CD4-positive, alpha-beta T cell treated with Interferon alpha-2 for 1 hour (primary cell): ENCODE results near the gene TYROBP.
"Not testable (repeated sequence)": the region's sequence is repeated elsewhere in the genome, so short reads cannot be mapped to it uniquely, and the experiment has no call there.

Experiments used
- DNase-seq, 2 donors: peaks; one replicate each; pipeline ENCODE4 v3.0.0-alpha.2; 2020 to 2022

TYROBP gene

DNA sequence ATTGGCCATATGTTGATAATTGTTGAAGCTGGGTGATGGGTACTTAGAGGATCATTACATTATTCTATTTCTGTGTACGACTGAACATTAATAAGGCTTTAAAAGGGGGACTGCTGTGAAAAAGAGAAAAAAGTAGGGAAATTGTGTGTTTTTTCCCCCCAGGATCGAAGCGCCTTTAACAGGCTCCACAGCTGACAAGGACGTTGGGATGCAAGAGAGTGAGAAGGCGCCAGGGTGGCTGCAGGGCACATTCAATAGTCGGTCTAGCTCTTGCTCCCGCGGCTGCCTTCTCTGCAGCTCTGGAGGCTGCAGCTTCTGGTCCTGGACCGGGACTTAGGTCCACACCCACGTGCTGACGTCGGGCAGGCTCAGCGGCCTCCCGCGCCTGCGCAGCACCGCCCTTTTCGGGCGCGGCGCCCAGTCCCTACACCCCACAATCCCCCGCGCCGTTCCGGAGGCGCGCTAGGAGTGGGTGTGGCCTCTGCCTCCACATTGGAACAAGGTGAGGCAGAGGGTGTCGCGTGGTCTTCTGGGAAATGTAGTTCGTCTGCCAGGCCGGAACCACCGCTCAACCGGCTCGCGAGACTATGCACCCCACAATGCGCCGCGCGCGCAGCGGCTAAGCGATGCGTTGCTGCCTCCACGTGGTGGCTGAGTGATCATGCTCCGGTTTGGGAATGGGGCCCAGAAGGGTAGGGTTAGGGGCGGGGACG is 23.2 kb upstream of the TYROBP start:
- DNase-seq = peak; percentile 100

DNA sequence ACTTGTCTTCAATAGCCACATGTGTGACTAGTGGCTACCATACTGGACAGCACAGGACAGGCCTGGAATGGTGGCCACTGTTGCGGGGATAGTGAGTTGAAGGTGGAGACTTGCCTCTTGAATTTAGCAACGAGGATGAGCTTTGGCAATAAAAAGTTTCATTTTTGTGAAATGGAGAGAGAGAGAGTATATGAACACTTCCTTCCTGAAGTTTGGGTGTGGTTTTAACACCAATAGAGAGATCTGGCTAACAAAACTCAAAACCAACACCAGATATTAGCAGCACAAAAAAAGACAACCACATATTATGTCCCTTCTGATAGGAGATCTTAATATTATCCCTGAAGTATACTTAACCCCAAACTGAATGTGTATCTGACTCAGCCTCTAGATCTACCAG is 21.8 kb upstream of the TYROBP start:
- peak in 1 of 2 donors; percentile 76 for DNase-seq

DNA sequence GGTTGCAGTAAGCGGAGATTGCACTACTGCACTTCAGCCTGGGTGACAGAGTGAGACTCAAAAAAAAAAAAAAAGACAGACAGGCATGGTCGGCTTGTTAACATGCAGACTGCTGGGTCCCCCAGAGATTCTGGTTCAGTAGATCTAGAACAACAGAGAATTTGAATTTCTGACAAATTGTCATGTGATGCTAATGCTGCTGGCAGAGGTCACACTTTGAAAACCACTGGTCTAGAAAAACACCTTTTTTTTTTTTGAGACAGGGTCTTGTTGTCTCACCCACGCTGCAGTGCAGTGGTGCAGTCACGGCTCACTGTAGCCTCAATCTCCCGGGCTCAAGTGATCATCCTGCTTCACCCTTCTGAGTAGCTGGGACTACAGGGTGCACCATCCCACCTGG is 20.4 kb upstream of the TYROBP start:
- DNase-seq = peak in 1 of 2 donors; percentile 52

GRCh38 chr19:35925501-35925900 is 17.4 kb upstream of the TYROBP start:
- no peak for DNase-seq

- no peak for DNase-seq
Measured at GRCh38 chr19:35921012-35921411, 12.9 kb upstream of the TYROBP start.

DNA sequence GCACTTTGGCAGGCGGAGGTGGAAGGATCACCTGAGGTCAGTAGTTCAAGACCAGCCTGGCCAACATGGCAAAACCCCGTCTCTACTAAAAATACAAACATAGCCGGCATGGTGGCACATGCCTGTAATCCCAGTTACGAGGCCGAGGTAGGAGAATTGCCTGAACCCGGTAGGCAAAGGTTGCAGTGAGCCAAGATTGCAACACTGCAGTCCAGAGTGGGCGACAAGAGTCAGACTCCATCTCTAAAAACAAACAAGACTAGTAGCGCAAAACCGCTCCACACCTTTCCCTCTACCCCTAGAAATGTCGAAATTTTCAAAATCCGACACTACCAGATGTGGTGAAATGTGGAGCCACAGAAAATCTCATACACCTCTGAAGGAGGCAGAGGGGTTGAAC is 11.2 kb upstream of the TYROBP start:
- DNase-seq = no peak

GRCh38 chr19:35915443-35915842 is 7.3 kb upstream of the TYROBP start:
- DNase-seq = no peak

GRCh38 chr19:35913589-35913988 is 5.5 kb upstream of the TYROBP start:
- DNase-seq = no peak

DNA sequence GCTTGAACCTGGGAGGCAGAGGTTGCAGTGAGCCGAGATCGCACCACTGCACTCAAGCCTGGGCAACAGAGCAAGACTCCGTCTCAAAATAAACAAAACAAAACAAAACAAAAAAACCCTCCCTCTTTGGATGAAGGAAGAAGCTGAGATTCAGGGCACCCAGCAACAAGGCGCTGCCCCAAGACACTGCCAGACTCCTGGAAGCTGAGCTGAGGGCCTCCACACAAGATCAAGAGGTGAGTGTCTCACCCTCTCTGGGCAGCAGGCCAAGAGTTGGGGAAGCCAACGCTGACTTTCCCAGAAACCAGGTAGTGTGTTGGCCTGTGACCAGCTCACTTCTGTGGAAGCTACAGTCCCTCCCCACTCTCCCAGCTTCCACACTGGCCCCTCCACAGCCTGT is 3.7 kb upstream of the TYROBP start:
- DNase-seq = peak in 1 of 2 donors; percentile 30

- DNase-seq = no peak
Measured at GRCh38 chr19:35911173-35911572, 3.1 kb upstream of the TYROBP start.

DNA sequence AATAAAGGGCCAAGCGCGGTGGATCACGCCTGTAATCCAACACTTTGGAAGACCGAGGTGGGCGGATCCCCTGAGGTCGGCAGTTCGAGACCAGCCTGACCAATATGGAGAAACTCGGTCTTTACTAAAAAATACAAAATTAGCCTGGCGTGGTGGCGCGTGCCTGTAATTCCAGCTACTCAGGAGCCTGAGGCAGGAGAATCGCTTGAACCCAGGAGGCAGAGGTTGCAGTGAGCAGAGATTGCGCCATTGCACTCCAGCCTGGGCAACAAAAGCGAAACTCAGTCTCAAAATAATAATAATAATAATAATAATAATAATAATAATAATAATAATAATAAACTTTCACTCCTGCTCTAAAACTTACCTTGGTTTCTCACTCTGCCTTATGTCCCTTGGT is 2.3 kb upstream of the TYROBP start:
- not testable (repeated sequence) for DNase-seq

- no peak for DNase-seq
Measured at GRCh38 chr19:35909684-35910035, 1.6 kb upstream of the TYROBP start.

GRCh38 chr19:35908973-35909683 is 1.0 kb upstream of the TYROBP start:
- DNase-seq = peak; percentile 50 to 89

- DNase-seq = no peak
Measured at GRCh38 chr19:35907377-35907745, 734 bp downstream of the TYROBP start.

DNA sequence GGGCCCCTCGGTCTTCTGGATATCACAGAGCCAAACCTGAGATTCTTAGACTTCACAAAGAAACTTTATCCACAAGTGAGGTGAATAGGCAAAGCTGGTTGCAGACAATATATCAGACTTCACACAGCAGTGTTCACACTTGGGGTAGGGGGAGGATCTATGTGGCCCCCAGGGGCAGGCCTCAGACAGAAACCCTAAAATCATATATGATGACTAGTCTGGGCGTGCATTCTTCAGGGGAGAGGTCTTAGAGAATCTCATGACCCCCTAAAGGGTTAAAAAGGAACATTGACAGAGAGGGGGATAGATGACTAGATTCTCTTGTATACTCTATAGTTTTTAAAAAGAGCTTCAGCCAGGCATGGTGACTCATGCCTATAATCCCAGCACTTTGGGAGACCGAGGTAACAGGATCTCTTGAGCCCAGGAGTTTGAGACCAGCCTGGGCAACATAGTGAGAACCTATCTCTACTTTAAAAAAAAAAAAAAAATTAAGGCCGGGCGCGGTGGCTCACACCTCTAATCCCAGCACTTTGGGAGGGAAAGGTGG is 2.8 kb downstream of the TYROBP start:
- no peak for DNase-seq

- no peak for DNase-seq
Measured at GRCh38 chr19:35904311-35905068, 3.6 kb downstream of the TYROBP start.

DNA sequence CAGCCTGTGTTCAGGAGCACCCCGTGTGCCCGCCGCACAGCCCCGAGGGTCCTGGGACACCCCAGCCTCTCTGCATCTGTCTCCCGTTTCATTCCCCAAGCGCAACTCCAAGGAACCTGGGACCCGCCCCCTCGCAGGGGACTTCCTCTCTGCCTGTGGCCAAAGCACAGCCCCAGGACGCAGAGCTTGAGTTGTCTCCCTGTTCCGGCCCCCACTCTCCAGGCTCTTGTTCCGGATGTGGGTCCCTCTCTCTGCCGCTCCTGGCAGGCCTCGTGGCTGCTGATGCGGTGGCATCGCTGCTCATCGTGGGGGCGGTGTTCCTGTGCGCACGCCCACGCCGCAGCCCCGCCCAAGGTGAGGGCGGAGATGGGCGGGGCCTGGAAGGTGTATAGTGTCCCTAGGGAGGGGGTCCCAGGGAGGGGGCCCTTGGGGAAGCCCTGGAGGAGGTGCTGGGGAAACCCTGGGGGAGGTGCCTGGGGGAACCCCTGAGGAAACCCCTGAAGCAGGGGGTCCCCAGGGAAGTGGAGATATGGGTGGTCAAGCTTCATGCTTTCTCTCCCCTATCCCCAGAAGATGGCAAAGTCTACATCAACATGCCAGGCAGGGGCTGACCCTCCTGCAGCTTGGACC is 4.4 kb downstream of the TYROBP start:
- peak; percentile 92 to 93 for DNase-seq

DNA sequence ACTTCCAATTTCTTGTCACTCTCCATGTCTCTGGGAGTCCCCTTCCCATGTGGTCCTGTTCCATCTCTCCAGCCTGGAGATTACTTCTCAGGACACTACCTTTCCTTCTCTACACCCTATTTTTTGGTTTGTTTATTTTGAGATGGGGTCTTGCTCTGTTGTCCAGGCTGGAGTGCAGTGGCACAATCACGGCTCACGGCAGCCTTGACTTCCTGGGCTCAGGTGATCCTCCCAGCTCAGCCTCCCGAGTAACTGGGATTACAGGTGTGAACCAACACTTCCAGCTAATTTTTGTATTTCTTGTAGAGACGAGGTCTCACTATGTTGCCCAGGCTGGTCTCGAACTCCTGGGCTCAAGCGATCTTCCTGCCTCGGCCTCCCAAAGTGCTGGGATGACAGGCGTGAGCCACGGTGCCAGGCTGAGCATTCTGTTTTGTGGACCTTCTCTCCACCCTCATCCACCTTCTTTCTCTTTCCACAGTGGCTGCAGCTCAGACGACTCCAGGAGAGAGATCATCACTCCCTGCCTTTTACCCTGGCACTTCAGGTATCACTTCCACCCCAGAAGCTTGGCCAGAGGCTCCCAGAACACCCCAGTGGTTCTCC is 5.1 kb downstream of the TYROBP start:
- DNase-seq = no peak

- peak; percentile 58 to 67 for DNase-seq
Measured at GRCh38 chr19:35901854-35902661, 6.0 kb downstream of the TYROBP start, which contains the start of gene HCST. Gene HCST, plus strand, starts transcription at chr19:35902529. Its CDS starts 65 bp downstream, at chr19:35902594.

DNA sequence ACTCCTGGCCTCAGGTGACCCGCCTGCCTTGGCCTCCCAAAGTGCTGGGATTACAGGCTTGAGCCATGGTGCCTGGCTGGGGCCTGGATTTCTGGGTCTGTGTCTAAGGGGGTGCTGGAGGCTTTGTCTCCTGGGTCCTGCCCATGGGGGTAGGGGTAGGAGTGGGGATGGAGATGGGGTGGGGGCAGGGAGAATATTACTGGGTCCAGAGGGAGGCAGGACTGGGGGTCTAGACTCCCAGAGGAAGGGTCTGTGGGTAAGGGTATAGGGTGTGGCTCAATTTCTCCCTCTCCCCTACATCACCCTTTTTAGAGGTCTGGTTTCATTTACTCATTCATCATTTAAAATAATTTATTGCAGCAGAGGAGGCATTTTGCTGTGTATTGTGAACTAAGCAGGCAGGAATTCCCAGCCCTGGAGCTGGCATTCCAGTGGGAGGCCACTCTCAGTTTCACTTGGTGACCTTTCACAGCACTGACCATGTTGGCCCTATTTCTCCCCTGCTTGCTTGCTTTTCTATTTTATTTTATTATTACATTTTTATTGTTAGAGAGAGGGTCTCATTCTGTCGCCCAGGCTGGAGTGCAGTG is 6.9 kb downstream of the TYROBP start:
- no peak for DNase-seq

GRCh38 chr19:35899547-35900214 is 8.4 kb downstream of the TYROBP start:
- peak; percentile 88 to 91 for DNase-seq
